Placental epithelial cell (primary cell): Measurements from ENCODE around the gene USP36. TPM values are rescaled to one million over a fixed set of nuclear protein-coding genes. Genes with fewer than 3 reads are reported as not detected.

Source experiments
- total RNA-seq: library from RNA; depleted of rRNA; stranded (reverse); fragments of >200 nt; gene quantifications from 2 replicates; pipeline ENCODE4 v1.2.3, GENCODE V29; 2012

Gene USP36
- total RNA-seq = 26.3 and 30.9 TPM in 2 replicates

DNA sequence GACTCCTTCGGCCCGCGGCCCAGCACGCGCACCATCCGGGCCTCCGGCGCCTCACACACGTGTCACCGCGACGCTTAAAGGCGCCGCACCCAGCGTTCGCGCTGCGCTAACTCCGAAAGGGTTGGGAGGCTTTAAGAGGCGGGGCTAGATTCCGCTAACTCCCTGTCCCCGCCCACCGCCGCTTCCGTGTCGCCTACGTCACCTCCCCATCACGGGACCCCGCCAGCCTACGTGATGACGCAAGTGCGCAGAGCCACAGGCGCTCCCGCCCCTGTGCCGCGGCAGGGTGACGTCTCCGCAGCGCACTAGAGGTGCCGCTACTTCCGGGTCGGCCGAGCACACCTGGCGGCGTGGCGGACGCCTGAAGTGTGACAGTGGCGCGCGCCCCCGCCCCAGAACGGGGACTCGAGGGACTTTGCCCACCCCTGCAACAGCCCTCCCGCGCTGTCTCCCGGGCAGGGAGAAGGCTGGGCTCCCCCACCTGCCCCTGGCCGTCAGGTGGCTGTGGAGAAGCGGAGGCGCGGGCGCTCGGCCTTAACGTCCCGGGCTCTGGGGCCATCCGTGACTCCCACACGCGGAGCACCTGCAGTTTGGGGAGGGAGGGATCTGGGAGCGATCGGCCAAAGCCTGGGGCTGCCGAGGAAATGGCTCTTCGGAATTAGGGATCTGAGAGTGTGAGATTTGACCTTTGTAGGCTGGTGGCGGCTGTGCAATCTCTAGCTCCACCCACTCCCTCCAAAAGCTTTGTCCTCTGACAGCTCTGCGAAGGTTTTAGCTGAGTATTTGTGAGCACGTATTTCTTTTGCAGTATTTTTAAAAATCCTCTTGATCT lies at the start of gene USP36:
Gene USP36 (minus strand): TSS at position 35 of the 832 bp plus-strand sequence. CDS start 4,451 bp downstream, outside the sequence.

DNA sequence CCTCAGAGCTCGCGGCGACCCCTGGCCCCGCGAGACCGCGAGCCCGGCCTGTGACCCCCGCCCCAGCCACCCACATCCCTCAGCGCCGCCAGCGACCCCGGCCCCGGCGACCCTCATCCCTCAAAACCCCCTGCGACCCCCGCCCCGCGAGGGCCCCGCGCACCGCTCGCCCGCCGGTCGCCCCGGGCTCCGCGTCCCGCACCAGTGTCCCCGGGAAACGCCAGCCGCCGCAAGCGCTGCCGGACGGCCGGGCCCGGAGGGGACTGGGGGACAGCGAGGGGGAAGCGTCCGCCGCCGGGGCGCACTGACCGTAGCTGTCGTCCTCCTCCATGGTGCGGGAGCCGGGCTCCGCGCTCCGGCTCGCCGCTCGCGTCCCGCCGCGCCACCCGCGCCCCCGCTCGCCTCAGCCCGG lies 58.7 kb downstream of the USP36 start, which contains the start of gene CYTH1:
Gene CYTH1 (minus strand): TSS at position 381 of the 412 bp plus-strand sequence. CDS start 50 bp downstream, at position 331.

Other genes with a start within 250 kb of the USP36 start
- 36.1 and 51.1 TPM in 2 replicates for gene CYTH1, start 58.5 kb downstream of the USP36 start, total RNA-seq
- gene CEP295NL, start 62.4 kb upstream of the USP36 start, total RNA-seq = 2.5 and 2.7 TPM in 2 replicates
- gene TIMP2, start 84.6 kb upstream of the USP36 start, total RNA-seq = 64.5 and 73.0 TPM in 2 replicates
- gene LGALS3BP, start 139.1 kb upstream of the USP36 start, total RNA-seq = 56.4 and 117 TPM in 2 replicates
- gene CANT1, start 168.9 kb upstream of the USP36 start, total RNA-seq = 64.0 and 84.4 TPM in 2 replicates
- 3.1 TPM in 2 replicates for gene C1QTNF1, start 183.4 kb upstream of the USP36 start, total RNA-seq
- gene ENGASE, start 234.0 kb upstream of the USP36 start, total RNA-seq = 7.8 and 16.5 TPM in 2 replicates